ENCODE data around the gene ASGR2. TPM values are rescaled to one million over a fixed set of nuclear protein-coding genes. Genes with fewer than 3 reads are reported as not detected.

The ASGR2 gene
- total RNA-seq, 1 experiment from 2014 or later, result 0.13 TPM

- TF ChIP-seq E2F4 (CRISPR knock-in tag; IDR thresholded peaks at IDR 0.05; ENCODE audit: borderline replicate concordance, low read depth) (no peak), TCF7 (CRISPR knock-in tag; IDR thresholded peaks at IDR 0.05; ENCODE audit: low read depth) (no peak), TEAD4 (CRISPR knock-in tag; IDR thresholded peaks at IDR 0.05) (no peak), ZNF532 (CRISPR knock-in tag; IDR thresholded peaks at IDR 0.05; ENCODE audit: borderline replicate concordance) (no peak), PRRX2 (CRISPR knock-in tag; IDR thresholded peaks at IDR 0.05) (no peak), PRDM15 (CRISPR knock-in tag; IDR thresholded peaks at IDR 0.05) (no peak), ATF3 (CRISPR knock-in tag; conservative IDR thresholded peaks at IDR 0.05) (no peak), USF1 (CRISPR knock-in tag; IDR thresholded peaks at IDR 0.05) (no peak)
- no peak overlapping the region for H3K4me3 Mint-ChIP-seq
- peaks cover 18% of the 10 kb centered on the region for H3K27me3 Mint-ChIP-seq (ENCODE audit: low read depth)
- CTCF ChIA-PET, result interaction anchor here (0.9 kb wide), 1 partner anchor 90 kb away, joined by 3 read pairs; no protein-coding TSS in a partner anchor
- no peak overlapping the region for H3K27ac Mint-ChIP-seq
- POLR2A ChIA-PET, result no interaction called here
- 0 out of 2 replicates have a peak, but pooled peaks cover 6% of the 10 kb centered on the region for H3K9me3 Mint-ChIP-seq
- no peaks in the 10 kb centered on the region for H3K36me3 Mint-ChIP-seq
- ATAC-seq (no peak), DNase-seq (ENCODE audit: low spot score) (no peak)
- H3K4me1 Mint-ChIP-seq, result no peaks in the 10 kb centered on the region
Measured at GRCh38 chr17:7074931-7075330, 39.7 kb downstream of the ASGR2 start.

GRCh38 chr17:7072406-7072805, 42.2 kb downstream of the ASGR2 start:
- H3K4me1 Mint-ChIP-seq, result no peaks in the 10 kb centered on the region
- H3K27me3 Mint-ChIP-seq (ENCODE audit: low read depth), result peaks cover 31% of the 10 kb centered on the region
- ChIA-PET CTCF (interaction anchor here (0.6 to 2.8 kb wide), 4 partner anchors 16 to 63 kb away, joined by 3 to 8 read pairs (median 4); no protein-coding TSS in a partner anchor), POLR2A (no interaction called here)
- no peak for DNase-seq (ENCODE audit: low spot score)
- TF ChIP-seq MLX (CRISPR knock-in tag; IDR thresholded peaks at IDR 0.05) (no peak), ZNF263 (CRISPR knock-in tag; IDR thresholded peaks at IDR 0.05; ENCODE audit: low read depth) (no peak), NFYB (CRISPR knock-in tag; conservative IDR thresholded peaks at IDR 0.05; ENCODE audit: low read depth) (no peak), ZBTB43 (CRISPR knock-in tag; IDR thresholded peaks at IDR 0.05) (no peak), OVOL2 (CRISPR knock-in tag; IDR thresholded peaks at IDR 0.05; ENCODE audit: borderline replicate concordance) (no peak), ETV6 (CRISPR knock-in tag; IDR thresholded peaks at IDR 0.05) (no peak), CBFB (CRISPR knock-in tag; IDR thresholded peaks at IDR 0.05; ENCODE audit: low read depth) (no peak)
- no peak for ATAC-seq
- peaks cover 18% of the 10 kb centered on the region for H3K36me3 Mint-ChIP-seq
- H3K27ac Mint-ChIP-seq, result no peak overlapping the region
- H3K9me3 Mint-ChIP-seq, result peaks cover 26% of the 10 kb centered on the region
- no peak overlapping the region for H3K4me3 Mint-ChIP-seq

All from WTC11 (cell line).